Epithelial cell of proximal tubule (primary cell): ENCODE data around the gene CDK5. TPM values are rescaled to one million over a fixed set of nuclear protein-coding genes. Genes with fewer than 3 reads are reported as not detected.
A peak's percentile ranks its signal among the peaks of the same experiment; 100 is the strongest.

ENCODE experiments used
- DNase-seq: peaks from one replicate; pipeline ENCODE4 v3.0.0-alpha.2; 2011; ENCODE audit warnings: low read depth
- H3K4me3 ChIP-seq: 2 replicates; pipeline ENCODE4 v1.5.1; 2011; ENCODE audit warnings: low read depth, mild to moderate bottlenecking, low read length
- total RNA-seq: library from RNA; depleted of rRNA; stranded (reverse); fragments of >200 nt; gene quantifications from 2 replicates; pipeline ENCODE4 v1.2.3, GENCODE V29; 2015
- TF ChIP-seq, protein P1 (sequence below): conservative IDR thresholded peaks from 2 replicates; pipeline ENCODE4 v1.5.1; 2012; ENCODE audit warnings: low read depth, mild to moderate bottlenecking, low read length

Gene CDK5
- total RNA-seq, 1 donor from 2014 or later = 19.3 TPM

DNA sequence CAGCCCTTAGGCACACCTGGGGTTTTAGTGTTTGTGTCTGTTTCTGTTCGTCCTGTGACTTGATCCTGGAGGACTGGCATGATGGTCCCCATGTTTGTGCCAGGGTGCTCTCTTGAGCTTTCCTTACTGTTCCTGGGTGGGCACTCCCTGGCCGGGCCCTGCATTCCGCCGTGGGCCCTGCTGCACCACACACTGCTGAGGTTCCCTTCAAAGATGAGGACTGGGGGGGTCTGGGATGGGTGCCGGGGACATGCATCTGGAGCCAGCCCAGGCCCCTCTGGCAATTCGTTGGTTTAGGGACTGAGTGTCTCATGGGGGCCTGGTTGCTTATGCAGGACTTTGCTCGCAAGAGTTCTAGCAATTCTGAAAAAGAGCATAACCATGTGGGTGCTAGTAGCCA lies 33.3 kb upstream of the CDK5 start:
- DNase-seq = no peak
- TF ChIP-seq, protein P1, sequence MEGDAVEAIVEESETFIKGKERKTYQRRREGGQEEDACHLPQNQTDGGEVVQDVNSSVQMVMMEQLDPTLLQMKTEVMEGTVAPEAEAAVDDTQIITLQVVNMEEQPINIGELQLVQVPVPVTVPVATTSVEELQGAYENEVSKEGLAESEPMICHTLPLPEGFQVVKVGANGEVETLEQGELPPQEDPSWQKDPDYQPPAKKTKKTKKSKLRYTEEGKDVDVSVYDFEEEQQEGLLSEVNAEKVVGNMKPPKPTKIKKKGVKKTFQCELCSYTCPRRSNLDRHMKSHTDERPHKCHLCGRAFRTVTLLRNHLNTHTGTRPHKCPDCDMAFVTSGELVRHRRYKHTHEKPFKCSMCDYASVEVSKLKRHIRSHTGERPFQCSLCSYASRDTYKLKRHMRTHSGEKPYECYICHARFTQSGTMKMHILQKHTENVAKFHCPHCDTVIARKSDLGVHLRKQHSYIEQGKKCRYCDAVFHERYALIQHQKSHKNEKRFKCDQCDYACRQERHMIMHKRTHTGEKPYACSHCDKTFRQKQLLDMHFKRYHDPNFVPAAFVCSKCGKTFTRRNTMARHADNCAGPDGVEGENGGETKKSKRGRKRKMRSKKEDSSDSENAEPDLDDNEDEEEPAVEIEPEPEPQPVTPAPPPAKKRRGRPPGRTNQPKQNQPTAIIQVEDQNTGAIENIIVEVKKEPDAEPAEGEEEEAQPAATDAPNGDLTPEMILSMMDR = no peak
- H3K4me3 ChIP-seq = no peak overlapping the region

DNA sequence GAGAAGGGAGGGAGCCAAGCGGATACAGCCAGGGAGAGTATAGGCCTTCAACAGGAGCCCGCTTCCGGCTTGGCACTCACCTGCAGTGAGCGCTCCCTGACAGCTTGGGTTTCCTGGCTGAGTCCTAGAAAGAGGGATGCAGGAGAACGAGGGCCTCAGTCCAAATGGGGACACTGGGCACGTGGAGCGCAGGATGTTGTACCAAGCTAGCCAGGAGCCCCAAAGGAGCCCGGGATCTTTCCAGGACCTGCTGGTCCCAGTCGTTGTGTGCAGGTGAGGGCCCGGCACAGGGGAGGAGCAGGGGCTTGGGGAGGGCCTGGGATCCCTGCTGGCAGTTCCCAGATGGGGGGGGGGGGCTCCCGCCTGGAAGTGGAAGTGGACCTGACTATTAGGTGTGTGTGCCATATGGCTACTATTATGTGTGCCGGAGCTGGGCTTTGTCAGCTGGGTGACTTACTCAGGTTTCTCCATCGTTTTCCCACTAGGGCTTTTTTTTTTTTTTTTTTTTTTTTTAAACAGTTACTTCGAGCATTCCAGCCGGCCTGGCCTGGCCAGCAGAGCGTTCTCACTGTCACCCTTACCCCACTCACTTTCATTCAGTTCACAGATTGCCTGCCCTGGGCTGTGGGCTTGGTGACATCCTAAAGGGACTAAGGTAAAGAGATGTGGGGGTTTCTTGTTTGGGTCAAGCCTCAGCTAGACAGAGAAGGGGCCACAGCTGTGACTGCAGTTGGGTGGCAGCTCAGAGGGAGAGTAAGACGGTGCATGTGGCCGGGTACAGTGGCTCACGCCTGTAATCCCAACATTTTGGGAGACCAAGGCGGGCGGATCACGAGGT lies 32.4 kb upstream of the CDK5 start:
- H3K4me3 ChIP-seq = no peak overlapping the region
- TF ChIP-seq, protein P1 = no peak
- DNase-seq = no peak

DNA sequence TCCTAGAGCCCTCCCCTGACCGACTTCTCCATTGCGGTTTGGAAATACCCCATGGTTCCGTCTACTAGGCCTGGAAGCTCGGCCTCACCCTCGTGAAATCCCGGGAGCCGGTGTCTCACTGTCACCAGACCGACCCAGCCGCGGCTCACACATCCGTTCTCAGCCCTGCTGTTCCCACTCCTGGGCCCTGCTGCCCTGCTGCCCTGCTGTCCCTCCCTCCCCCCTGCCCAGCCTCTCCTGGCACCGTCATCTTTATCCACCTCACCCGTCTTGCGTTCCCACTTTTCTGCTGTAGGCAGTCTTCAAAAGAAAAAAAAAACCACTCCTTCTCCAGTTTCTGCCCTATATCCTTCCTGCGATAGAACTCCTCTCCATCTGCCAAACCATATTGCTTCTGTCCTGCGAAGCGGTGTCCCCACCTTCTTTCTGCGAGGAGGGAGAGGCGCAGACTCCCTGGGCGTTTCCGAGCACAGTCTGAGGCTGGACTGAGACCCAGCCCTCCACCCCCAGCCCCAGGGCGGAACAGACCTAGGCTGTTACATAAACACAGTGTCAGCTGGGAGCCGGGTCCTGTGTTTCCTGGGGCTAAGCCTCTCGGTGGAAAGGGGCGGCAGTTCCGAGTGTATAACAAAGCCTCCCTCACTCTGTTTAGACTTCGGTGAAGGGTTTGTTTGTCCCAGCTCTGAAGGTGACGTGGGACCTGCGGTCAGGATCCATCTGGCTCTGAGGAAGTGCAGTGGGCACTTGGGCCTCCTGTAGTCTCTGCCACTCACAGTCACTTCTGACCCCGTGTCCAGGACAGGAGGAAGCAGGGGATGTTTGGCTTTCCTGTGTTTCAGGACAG lies 31.4 kb upstream of the CDK5 start:
- TF ChIP-seq, protein P1 = no peak
- peak overlapping the region; percentile 91 for H3K4me3 ChIP-seq
- no peak for DNase-seq

DNA sequence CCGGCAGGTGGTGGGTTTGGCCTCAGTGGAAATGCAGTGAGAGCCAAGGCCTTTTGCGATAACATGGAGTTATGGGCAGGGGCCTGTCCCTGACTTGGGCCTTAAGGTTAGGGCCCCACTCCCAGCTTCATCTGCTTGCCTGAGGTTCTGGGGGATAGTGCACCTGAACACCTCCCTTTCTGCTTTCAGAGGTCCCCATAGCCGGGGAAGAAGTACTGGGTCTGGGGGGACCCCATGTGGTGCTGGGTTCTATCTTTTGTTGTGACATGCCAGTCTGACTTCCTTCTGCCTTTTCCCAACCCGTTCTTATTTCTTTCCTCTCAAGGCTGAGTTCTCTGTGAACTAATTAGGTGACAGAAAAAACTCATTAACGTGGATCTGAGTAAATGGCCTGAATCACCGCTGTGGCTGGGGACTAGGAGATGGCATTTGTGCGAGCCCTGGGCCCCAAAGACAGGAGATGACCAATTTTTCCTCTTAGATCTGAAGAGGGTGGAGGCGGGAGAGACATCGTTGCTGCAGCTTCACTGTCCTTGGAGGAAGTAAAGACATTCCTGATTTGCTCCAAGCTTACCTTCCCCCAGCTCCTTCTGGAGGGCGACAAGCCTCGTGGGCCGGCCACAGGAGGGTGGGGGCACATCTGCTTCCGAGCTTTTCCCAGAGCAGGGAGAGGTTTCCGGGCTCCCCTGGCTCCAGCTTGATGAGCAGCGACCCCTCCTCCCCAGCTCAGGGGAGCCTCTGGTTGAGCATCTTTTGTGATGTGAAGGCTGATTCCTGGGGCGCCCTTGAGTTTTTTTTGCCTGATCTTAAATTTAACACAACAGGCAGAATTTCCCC lies 30.5 kb upstream of the CDK5 start:
- no peak for DNase-seq
- H3K4me3 ChIP-seq = peak overlapping the region; percentile 91
- TF ChIP-seq, protein P1 = no peak

DNA sequence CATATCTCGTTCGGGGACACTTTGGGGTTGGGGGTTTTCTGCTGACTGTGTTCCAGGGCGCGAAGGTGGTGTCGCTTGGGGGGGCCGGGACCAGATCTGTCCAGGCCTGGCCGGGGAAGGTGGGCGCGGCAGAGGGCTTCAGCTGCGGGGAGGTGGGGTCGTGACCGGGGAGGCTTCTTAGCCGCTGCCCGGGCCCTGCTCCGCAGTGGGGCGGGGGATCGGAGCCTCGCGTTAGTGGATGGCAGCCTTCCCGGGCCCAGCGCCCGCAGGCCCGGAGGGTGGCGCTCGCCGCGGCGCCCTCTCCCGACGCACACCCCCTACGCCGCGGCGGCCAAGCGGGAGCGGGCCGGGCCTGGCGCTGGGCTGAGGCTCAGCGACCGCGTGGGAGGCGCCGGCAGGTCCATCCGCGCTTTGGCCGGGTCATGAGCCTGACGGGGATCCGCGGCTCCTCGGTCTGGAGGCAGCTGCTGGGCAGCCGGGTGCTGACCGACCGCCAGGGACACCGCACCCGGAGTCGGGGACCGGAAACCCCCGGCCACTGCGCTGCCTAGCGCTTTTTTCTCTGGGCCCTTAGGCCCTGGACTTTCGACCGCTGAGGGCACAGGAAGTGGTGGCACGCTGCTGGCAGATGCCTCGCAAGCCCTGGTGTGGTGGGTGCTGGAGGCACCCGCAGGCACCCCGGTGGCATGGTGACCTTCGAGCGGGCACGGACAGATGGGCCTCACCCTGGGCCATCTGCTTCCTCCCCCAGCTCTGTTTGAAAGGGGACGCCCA lies 29.7 kb upstream of the CDK5 start:
- peak overlapping the region; percentile 91 for H3K4me3 ChIP-seq
- TF ChIP-seq, protein P1 = peak; percentile 37
- DNase-seq = no peak

DNA sequence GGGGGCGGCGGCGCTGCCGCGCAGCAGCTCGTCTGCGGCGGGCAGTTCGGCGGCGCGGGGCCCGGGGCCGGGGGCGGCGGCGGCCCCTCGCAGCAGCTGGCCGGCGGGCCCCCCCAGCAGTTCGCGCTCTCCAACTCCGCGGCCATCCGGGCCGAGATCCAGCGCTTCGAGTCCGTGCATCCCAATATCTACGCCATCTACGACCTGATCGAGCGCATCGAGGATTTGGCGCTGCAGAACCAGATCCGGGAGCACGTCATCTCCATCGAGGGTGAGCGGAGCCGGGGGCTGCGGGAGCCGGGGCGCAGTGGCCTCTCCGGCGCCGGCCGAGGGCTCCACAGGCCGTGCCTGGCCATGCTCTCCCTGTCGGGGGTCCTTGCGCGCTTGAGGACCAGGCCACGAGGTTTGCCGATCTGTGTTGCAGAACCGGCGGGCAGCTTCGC lies 29.1 kb upstream of the CDK5 start:
- DNase-seq = no peak
- H3K4me3 ChIP-seq = peak overlapping the region; percentile 91
- TF ChIP-seq, protein P1 = no peak
